Measurements from ENCODE around the gene ZBTB3. TPM values are rescaled to one million over a fixed set of nuclear protein-coding genes. Genes with fewer than 3 reads are reported as not detected.

The ZBTB3 gene
- total RNA-seq, 1 donor = 13.0 TPM

GRCh38 chr11:62788991-62789390 is 35.0 kb upstream of the ZBTB3 start:
- H3K36me3 ChIP-seq (ENCODE audit: insufficient read depth, low read length) = peaks cover 37% of the 10 kb centered on the region
- DNase-seq (ENCODE audit: insufficient read length, low spot score, missing footprints) = no peak
- no peaks in the 10 kb centered on the region for H3K9me3 ChIP-seq (ENCODE audit: low read depth, low read length)
- peak overlapping the region; percentile 18 for H3K4me2 ChIP-seq (ENCODE audit: insufficient read depth, low read length)
- H4K20me1 ChIP-seq (ENCODE audit: insufficient read depth, low read length) = peaks cover 18% of the 10 kb centered on the region
- TF ChIP-seq CTCF (IDR thresholded peaks at IDR 0.05; ENCODE audit: extremely low read depth, low read depth, low read length) = no peak
- H3K4me1 ChIP-seq (ENCODE audit: insufficient read depth, low read length) = peaks cover 35% of the 10 kb centered on the region
- peak overlapping the region; percentile 19 for H3K4me3 ChIP-seq (ENCODE audit: insufficient read depth, low read length)
- peak overlapping the region; percentile 41 for H3K27ac ChIP-seq (ENCODE audit: low read depth, low read length)
- no peak overlapping the region for H2AFZ ChIP-seq (ENCODE audit: low read length)
- H3K79me2 ChIP-seq (ENCODE audit: insufficient read depth, low read length) = peaks cover 36% of the 10 kb centered on the region
- no peaks in the 10 kb centered on the region for H3K27me3 ChIP-seq (ENCODE audit: insufficient read depth, low read length)

GRCh38 chr11:62787005-62787759 is 33.2 kb upstream of the ZBTB3 start, which contains the start of gene TMEM179B:
TSS of gene TMEM179B (plus strand) at chr11:62787402. CDS start at chr11:62787432, 30 bp downstream.
- H3K27ac ChIP-seq (ENCODE audit: low read depth, low read length) = peak within 1 kb of the TSS; percentile 88
- DNase-seq (ENCODE audit: insufficient read length, low spot score, missing footprints) = peak; percentile 99
- H2AFZ ChIP-seq (ENCODE audit: low read length) = peak within 1 kb of the TSS; percentile 76
- peak within 1 kb of the TSS; percentile 94 for H3K4me3 ChIP-seq (ENCODE audit: insufficient read depth, low read length)
- H3K4me1 ChIP-seq (ENCODE audit: insufficient read depth, low read length) = peaks cover 32% of the 10 kb centered on the region
- H3K79me2 ChIP-seq (ENCODE audit: insufficient read depth, low read length) = peaks cover 36% of the 10 kb centered on the region
- no peaks in the 10 kb centered on the region for H3K27me3 ChIP-seq (ENCODE audit: insufficient read depth, low read length)
- H3K4me2 ChIP-seq (ENCODE audit: insufficient read depth, low read length) = peak within 1 kb of the TSS; percentile 96
- peaks cover 30% of the 10 kb centered on the region for H3K36me3 ChIP-seq (ENCODE audit: insufficient read depth, low read length)
- TF ChIP-seq CTCF (IDR thresholded peaks at IDR 0.05; ENCODE audit: extremely low read depth, low read depth, low read length) = peak; percentile 43
- H4K20me1 ChIP-seq (ENCODE audit: insufficient read depth, low read length) = peaks cover 13% of the 10 kb centered on the region
- H3K9me3 ChIP-seq (ENCODE audit: low read depth, low read length) = no peaks in the 10 kb centered on the region

- peaks cover 34% of the 10 kb centered on the region for H3K79me2 ChIP-seq (ENCODE audit: insufficient read depth, low read length)
- H3K4me1 ChIP-seq (ENCODE audit: insufficient read depth, low read length) = peaks cover 29% of the 10 kb centered on the region
- H4K20me1 ChIP-seq (ENCODE audit: insufficient read depth, low read length) = peaks cover 13% of the 10 kb centered on the region
- peaks cover 33% of the 10 kb centered on the region for H3K36me3 ChIP-seq (ENCODE audit: insufficient read depth, low read length)
- no peaks in the 10 kb centered on the region for H3K27me3 ChIP-seq (ENCODE audit: insufficient read depth, low read length)
- peak overlapping the region; percentile 88 for H3K27ac ChIP-seq (ENCODE audit: low read depth, low read length)
- TF ChIP-seq CTCF (IDR thresholded peaks at IDR 0.05; ENCODE audit: extremely low read depth, low read depth, low read length) = peak; percentile 84
- peak overlapping the region; percentile 94 for H3K4me3 ChIP-seq (ENCODE audit: insufficient read depth, low read length)
- no peaks in the 10 kb centered on the region for H3K9me3 ChIP-seq (ENCODE audit: low read depth, low read length)
- peak overlapping the region; percentile 76 for H2AFZ ChIP-seq (ENCODE audit: low read length)
- DNase-seq (ENCODE audit: insufficient read length, low spot score, missing footprints) = peak; percentile 98
- peak overlapping the region; percentile 96 for H3K4me2 ChIP-seq (ENCODE audit: insufficient read depth, low read length)
Observed at GRCh38 chr11:62786318-62787004, 32.5 kb upstream of the ZBTB3 start.

- no peak for DNase-seq (ENCODE audit: insufficient read length, low spot score, missing footprints)
- Histone ChIP-seq H3K27ac (ENCODE audit: low read depth, low read length) (no peak overlapping the region), H3K27me3 (ENCODE audit: insufficient read depth, low read length) (no peaks in the 10 kb centered on the region), H3K9me3 (ENCODE audit: low read depth, low read length) (no peaks in the 10 kb centered on the region), H3K4me3 (ENCODE audit: insufficient read depth, low read length) (no peak overlapping the region), H2AFZ (ENCODE audit: low read length) (no peak overlapping the region), H3K36me3 (ENCODE audit: insufficient read depth, low read length) (peaks cover 15% of the 10 kb centered on the region), H4K20me1 (ENCODE audit: insufficient read depth, low read length) (peaks cover 2% of the 10 kb centered on the region), H3K4me1 (ENCODE audit: insufficient read depth, low read length) (peaks cover 8% of the 10 kb centered on the region), H3K79me2 (ENCODE audit: insufficient read depth, low read length) (peaks cover 4% of the 10 kb centered on the region), H3K4me2 (ENCODE audit: insufficient read depth, low read length) (no peak overlapping the region)
- TF ChIP-seq CTCF (IDR thresholded peaks at IDR 0.05; ENCODE audit: extremely low read depth, low read depth, low read length) = no peak
Observed at GRCh38 chr11:62782753-62783152, 28.8 kb upstream of the ZBTB3 start.

Data from osteoblast (primary cell).